HG03097 (cell line): Measurements from ENCODE around the gene DROSHA.
"Not testable (repeated sequence)": the region's sequence is repeated elsewhere in the genome, so short reads cannot be mapped to it uniquely, and the experiment has no call there.

Source experiments
- ATAC-seq: cut with Tn5 transposase; IDR thresholded peaks from one replicate; pipeline ENCODE4 v1.9.1; 2021; ENCODE audit not compliant: unreplicated experiment, low FRiP score

DROSHA gene

GRCh38 chr5:31427724-31428309, 104.1 kb downstream of the DROSHA start:
- no peak for ATAC-seq

GRCh38 chr5:31427013-31427723, 104.7 kb downstream of the DROSHA start:
- ATAC-seq, result no peak

GRCh38 chr5:31421806-31422586, 109.9 kb downstream of the DROSHA start:
- no peak for ATAC-seq

- no peak for ATAC-seq
Observed at GRCh38 chr5:31417512-31417911, 114.4 kb downstream of the DROSHA start.

- ATAC-seq, result no peak
Observed at GRCh38 chr5:31416547-31416946, 115.3 kb downstream of the DROSHA start.

- ATAC-seq, result no peak
Observed at GRCh38 chr5:31415960-31416359, 115.9 kb downstream of the DROSHA start.

- ATAC-seq, result no peak
Observed at GRCh38 chr5:31415009-31415923, 116.6 kb downstream of the DROSHA start.

GRCh38 chr5:31413030-31413812, 118.7 kb downstream of the DROSHA start:
- ATAC-seq, result no peak

- no peak for ATAC-seq
Observed at GRCh38 chr5:31412324-31412723, 119.6 kb downstream of the DROSHA start.

GRCh38 chr5:31410089-31410488, 121.8 kb downstream of the DROSHA start:
- ATAC-seq, result no peak

- no peak for ATAC-seq
Observed at GRCh38 chr5:31408814-31409213, 123.1 kb downstream of the DROSHA start.

GRCh38 chr5:31407921-31408693, 123.8 kb downstream of the DROSHA start:
- ATAC-seq, result no peak

GRCh38 chr5:31404325-31404724, 127.6 kb downstream of the DROSHA start:
- ATAC-seq, result no peak

- ATAC-seq, result no peak
Observed at GRCh38 chr5:31401691-31402090, 130.2 kb downstream of the DROSHA start.

GRCh38 chr5:31397926-31398557, 133.9 kb downstream of the DROSHA start:
- no peak for ATAC-seq

- no peak for ATAC-seq
Observed at GRCh38 chr5:31396611-31397295, 135.1 kb downstream of the DROSHA start.

- not testable (repeated sequence) for ATAC-seq
Observed at GRCh38 chr5:31395450-31396045, 136.3 kb downstream of the DROSHA start.

- no peak for ATAC-seq
Observed at GRCh38 chr5:31393126-31393525, 138.8 kb downstream of the DROSHA start.
